Nephron progenitor cell (in vitro differentiated cells): Measurements from ENCODE around the gene AAK1.
"Not testable (repeated sequence)": the region's sequence is repeated elsewhere in the genome, so short reads cannot be mapped to it uniquely, and the experiment has no call there.

Experiments
- DNase-seq: peaks from one replicate; pipeline ENCODE4 v3.0.0; 2021
- H3K27ac Mint-ChIP-seq: 2 replicates; pipeline ENCODE4 v1.8.0; 2021; ENCODE audit warnings: mild to moderate bottlenecking, moderate library complexity, mixed read lengths
- H3K27me3 Mint-ChIP-seq: 2 replicates; pipeline ENCODE4 v1.8.0; 2021; ENCODE audit warnings: mild to moderate bottlenecking, low read depth, mixed read lengths; ENCODE audit not compliant: poor library complexity
- H3K36me3 Mint-ChIP-seq: 2 replicates; pipeline ENCODE4 v1.8.0; 2021; ENCODE audit warnings: low read depth, mixed read lengths
- H3K4me1 Mint-ChIP-seq: 2 replicates; pipeline ENCODE4 v1.8.0; 2021; ENCODE audit warnings: mixed read lengths
- H3K4me3 Mint-ChIP-seq: 2 replicates; pipeline ENCODE4 v1.8.0; 2021; ENCODE audit warnings: mild to moderate bottlenecking, moderate library complexity, mixed read lengths
- H3K9me3 Mint-ChIP-seq: 2 replicates; pipeline ENCODE4 v1.8.0; 2021; ENCODE audit warnings: mild to moderate bottlenecking, moderate library complexity, mixed read lengths
- CTCF ChIP-seq: fragments of 200-600 bp; sonication (generic); IDR thresholded peaks from 2 replicates; pipeline ENCODE4 v1.5.0; 2021; ENCODE audit warnings: antibody characterized with exemption

Gene AAK1

GRCh38 chr2:69608109-69608508, 35.4 kb downstream of the AAK1 start:
- TF ChIP-seq CTCF, result no peak
- DNase-seq, result no peak
- Mint-ChIP-seq H3K27me3 (no peaks in the 10 kb centered on the region), H3K4me3 (no peak overlapping the region), H3K4me1 (peaks cover 20% of the 10 kb centered on the region), H3K9me3 (peaks cover 42% of the 10 kb centered on the region), H3K27ac (no peak overlapping the region), H3K36me3 (peaks cover 47% of the 10 kb centered on the region)

GRCh38 chr2:69606771-69607170, 36.8 kb downstream of the AAK1 start:
- Mint-ChIP-seq H3K4me1 (peaks cover 22% of the 10 kb centered on the region), H3K36me3 (peaks cover 45% of the 10 kb centered on the region), H3K9me3 (peaks cover 41% of the 10 kb centered on the region)
- not testable (repeated sequence) for H3K4me3 Mint-ChIP-seq, H3K27ac Mint-ChIP-seq, DNase-seq, H3K27me3 Mint-ChIP-seq

- no peak overlapping the region for H3K4me3 Mint-ChIP-seq
These were observed 38.3 kb downstream of the AAK1 start for GRCh38 chr2:69605284-69605683.

GRCh38 chr2:69604836-69605235, 38.7 kb downstream of the AAK1 start:
- Mint-ChIP-seq H3K9me3 (peaks cover 23% of the 10 kb centered on the region), H3K27me3 (no peaks in the 10 kb centered on the region), H3K36me3 (peaks cover 28% of the 10 kb centered on the region), H3K27ac (no peak overlapping the region), H3K4me3 (no peak overlapping the region), H3K4me1 (peaks cover 22% of the 10 kb centered on the region)
- no peak for TF ChIP-seq CTCF
- DNase-seq, result no peak

More at GRCh38 chr2:69605284-69605683, 38.3 kb downstream of the AAK1 start:
- peaks cover 27% of the 10 kb centered on the region for H3K9me3 Mint-ChIP-seq
- TF ChIP-seq CTCF, result no peak
- H3K4me1 Mint-ChIP-seq, result peaks cover 22% of the 10 kb centered on the region
- no peak for DNase-seq
- no peak overlapping the region for H3K27ac Mint-ChIP-seq
- H3K36me3 Mint-ChIP-seq, result peaks cover 32% of the 10 kb centered on the region
- no peaks in the 10 kb centered on the region for H3K27me3 Mint-ChIP-seq

GRCh38 chr2:69604026-69604678, 39.4 kb downstream of the AAK1 start:
- Mint-ChIP-seq H3K27me3 (no peaks in the 10 kb centered on the region), H3K4me1 (peaks cover 22% of the 10 kb centered on the region), H3K27ac (peak overlapping the region; percentile 73), H3K4me3 (no peak overlapping the region), H3K9me3 (peaks cover 22% of the 10 kb centered on the region), H3K36me3 (peaks cover 28% of the 10 kb centered on the region)
- DNase-seq, result no peak
- no peak for TF ChIP-seq CTCF

- peaks cover 22% of the 10 kb centered on the region for H3K4me1 Mint-ChIP-seq
- H3K9me3 Mint-ChIP-seq, result peaks cover 13% of the 10 kb centered on the region
- TF ChIP-seq CTCF, result no peak
- H3K4me3 Mint-ChIP-seq, result no peak overlapping the region
- peak overlapping the region; percentile 19 for H3K27ac Mint-ChIP-seq
- H3K27me3 Mint-ChIP-seq, result no peaks in the 10 kb centered on the region
- no peak for DNase-seq
- H3K36me3 Mint-ChIP-seq, result peaks cover 21% of the 10 kb centered on the region
These were observed 40.3 kb downstream of the AAK1 start for GRCh38 chr2:69603146-69603743.
